PFSK-1 (cell line): Measurements from ENCODE around the gene TRIM44.

Experiments
- FOXP2 ChIP-seq: optimal IDR thresholded peaks from 2 replicates; pipeline ENCODE3; 2011; ENCODE audit warnings: borderline replicate concordance, control low read depth, inconsistent platforms; ENCODE audit not compliant: insufficient read depth; ENCODE audit errors: extremely low read length, extremely low read depth
- POLR2AphosphoS5 ChIP-seq: IDR thresholded peaks from 2 replicates; pipeline ENCODE4 v1.6.1; 2012; ENCODE audit warnings: low read depth, mild to moderate bottlenecking, control low read depth, low read length, moderate library complexity
- SIN3A ChIP-seq: IDR thresholded peaks from 2 replicates; pipeline ENCODE4 v1.6.1; 2012; ENCODE audit warnings: mild to moderate bottlenecking, low read length, moderate library complexity, borderline replicate concordance; ENCODE audit not compliant: insufficient read depth
- TAF1 ChIP-seq: IDR thresholded peaks from 2 replicates; pipeline ENCODE4 v1.6.1; 2012; ENCODE audit warnings: low read length, control low read depth, borderline replicate concordance; ENCODE audit not compliant: insufficient read depth
- TF ChIP-seq, protein P1 (sequence below), 2 experiments: IDR thresholded peaks; 2 replicates each; pipeline versions ENCODE4 v1.6.1 to v1.8.0; 2011 to 2012; ENCODE audit warnings: low read depth in 2 of 2, low read length in 2 of 2, control low read depth in 1 of 2, inconsistent platforms in 1 of 2, mild to moderate bottlenecking in 1 of 2, moderate library complexity in 1 of 2; ENCODE audit not compliant: insufficient read depth in 1 of 2

The TRIM44 gene

DNA sequence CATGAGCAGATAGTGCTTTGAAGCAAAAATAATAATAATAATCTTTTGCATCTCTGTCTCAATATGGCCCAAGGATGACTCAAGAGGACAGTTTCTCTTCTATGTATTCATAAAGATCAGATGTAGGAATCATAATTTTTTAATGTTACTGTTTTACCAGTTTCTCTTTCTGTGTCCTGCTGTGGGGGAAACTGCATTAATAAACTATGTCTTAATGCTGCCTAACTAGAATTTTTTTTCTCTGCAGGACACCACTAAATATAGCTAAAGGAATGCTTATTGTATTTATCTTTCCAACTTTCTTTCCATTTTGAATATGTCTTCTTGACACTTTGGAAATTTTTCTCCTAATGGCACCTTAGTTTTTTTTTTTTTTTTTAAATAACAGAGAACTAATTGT lies 37.8 kb upstream of the TRIM44 start:
- TF ChIP-seq, protein P1, sequence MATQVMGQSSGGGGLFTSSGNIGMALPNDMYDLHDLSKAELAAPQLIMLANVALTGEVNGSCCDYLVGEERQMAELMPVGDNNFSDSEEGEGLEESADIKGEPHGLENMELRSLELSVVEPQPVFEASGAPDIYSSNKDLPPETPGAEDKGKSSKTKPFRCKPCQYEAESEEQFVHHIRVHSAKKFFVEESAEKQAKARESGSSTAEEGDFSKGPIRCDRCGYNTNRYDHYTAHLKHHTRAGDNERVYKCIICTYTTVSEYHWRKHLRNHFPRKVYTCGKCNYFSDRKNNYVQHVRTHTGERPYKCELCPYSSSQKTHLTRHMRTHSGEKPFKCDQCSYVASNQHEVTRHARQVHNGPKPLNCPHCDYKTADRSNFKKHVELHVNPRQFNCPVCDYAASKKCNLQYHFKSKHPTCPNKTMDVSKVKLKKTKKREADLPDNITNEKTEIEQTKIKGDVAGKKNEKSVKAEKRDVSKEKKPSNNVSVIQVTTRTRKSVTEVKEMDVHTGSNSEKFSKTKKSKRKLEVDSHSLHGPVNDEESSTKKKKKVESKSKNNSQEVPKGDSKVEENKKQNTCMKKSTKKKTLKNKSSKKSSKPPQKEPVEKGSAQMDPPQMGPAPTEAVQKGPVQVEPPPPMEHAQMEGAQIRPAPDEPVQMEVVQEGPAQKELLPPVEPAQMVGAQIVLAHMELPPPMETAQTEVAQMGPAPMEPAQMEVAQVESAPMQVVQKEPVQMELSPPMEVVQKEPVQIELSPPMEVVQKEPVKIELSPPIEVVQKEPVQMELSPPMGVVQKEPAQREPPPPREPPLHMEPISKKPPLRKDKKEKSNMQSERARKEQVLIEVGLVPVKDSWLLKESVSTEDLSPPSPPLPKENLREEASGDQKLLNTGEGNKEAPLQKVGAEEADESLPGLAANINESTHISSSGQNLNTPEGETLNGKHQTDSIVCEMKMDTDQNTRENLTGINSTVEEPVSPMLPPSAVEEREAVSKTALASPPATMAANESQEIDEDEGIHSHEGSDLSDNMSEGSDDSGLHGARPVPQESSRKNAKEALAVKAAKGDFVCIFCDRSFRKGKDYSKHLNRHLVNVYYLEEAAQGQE (IDR thresholded peaks at IDR 0.05; ENCODE audit: insufficient read depth in 1 of 2, low read depth in 2 of 2, low read length in 2 of 2), result no peak
- TF ChIP-seq FOXP2 (no peak), SIN3A (no peak), POLR2AphosphoS5 (no peak), TAF1 (no peak)

DNA sequence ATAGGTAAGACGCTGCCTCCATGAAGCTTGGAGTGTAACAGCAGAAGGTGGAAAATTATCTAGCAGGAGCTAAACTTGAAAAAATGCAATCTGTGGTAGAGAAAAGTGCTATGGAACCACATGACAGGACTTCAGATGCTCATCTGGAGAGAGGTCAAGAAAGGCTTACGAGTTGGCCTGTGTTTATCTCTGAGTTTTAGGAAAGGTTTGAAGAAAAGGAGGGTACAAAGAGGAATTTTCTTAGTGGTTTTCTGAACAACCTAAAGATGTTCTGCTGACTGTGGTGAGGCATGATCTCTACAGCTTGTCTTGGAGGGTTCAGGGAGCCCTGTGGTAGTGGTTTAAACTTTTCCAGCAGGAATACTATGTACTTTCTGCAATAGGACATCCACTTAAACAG lies 36.1 kb upstream of the TRIM44 start:
- TF ChIP-seq SIN3A (no peak), TAF1 (no peak), FOXP2 (no peak), POLR2AphosphoS5 (no peak)
- TF ChIP-seq, protein P1 (IDR thresholded peaks at IDR 0.05; ENCODE audit: insufficient read depth in 1 of 2, low read depth in 2 of 2, low read length in 2 of 2), result no peak

DNA sequence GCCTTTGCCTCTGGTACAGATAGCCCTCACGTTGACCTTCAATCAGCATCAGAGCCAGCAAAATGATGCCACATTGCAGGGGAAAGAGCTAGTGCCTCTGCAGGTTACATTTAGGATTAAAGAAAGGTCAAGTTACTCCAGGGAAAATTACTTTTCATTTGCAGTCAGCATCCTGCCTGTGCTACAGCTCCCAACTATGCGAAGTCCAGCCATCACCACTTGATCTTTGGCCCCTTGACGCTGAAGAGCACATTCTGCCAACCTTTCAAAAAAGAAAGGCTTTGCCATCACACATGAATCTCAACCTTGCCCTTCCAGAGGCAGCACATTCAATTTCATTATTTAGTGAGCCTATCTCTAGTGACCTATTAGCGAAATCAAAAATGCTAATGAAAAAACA lies 33.1 kb upstream of the TRIM44 start:
- TF ChIP-seq FOXP2 (no peak), POLR2AphosphoS5 (no peak), TAF1 (no peak), SIN3A (no peak)
- TF ChIP-seq, protein P1 (IDR thresholded peaks at IDR 0.05; ENCODE audit: insufficient read depth in 1 of 2, low read depth in 2 of 2, low read length in 2 of 2), result no peak

DNA sequence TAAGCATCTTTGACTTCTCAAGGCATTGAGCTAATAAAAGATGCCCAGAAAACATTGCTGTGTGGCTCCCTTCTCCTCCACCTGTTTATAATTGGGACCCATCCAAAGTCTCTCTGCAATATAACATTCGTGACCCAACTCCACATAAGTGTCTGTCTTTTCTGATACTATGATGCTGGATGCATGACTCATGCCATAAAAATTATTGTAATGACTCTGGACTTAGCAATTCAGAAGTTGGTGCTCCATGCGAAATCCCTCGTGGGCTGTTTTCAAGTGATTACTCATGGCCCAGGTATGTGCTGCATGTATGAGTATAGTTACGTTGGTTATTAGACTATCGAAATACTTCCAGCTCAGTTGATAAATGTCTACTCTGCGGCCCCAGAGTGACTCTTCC lies 32.7 kb upstream of the TRIM44 start:
- TF ChIP-seq, protein P1 (IDR thresholded peaks at IDR 0.05; ENCODE audit: insufficient read depth in 1 of 2, low read depth in 2 of 2, low read length in 2 of 2), result no peak
- TF ChIP-seq POLR2AphosphoS5, result no peak
- TF ChIP-seq FOXP2, result no peak
- TF ChIP-seq SIN3A, result no peak
- TF ChIP-seq TAF1, result no peak

DNA sequence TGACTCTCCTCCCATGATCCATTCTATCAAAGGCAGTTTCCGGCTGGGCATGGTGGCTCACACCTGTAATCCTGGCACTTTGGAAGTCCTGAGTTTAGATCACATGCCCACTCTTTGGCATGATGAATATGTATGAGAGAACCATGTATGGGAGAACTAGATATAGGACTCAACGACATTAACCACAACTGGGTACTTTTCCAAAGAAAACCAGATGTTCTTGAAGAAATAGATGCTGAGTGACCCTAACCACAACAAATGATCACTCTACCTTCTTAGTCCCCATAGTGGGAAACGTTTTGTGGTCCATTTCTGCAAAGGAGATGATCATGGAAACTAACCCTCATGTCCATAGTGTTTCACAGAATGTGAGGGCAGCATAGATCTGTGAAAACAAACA lies 30.7 kb upstream of the TRIM44 start:
- TF ChIP-seq, protein P1 (IDR thresholded peaks at IDR 0.05; ENCODE audit: insufficient read depth in 1 of 2, low read depth in 2 of 2, low read length in 2 of 2), result no peak
- no peak for TF ChIP-seq TAF1
- TF ChIP-seq SIN3A, result no peak
- no peak for TF ChIP-seq FOXP2
- TF ChIP-seq POLR2AphosphoS5, result no peak
